NCI-H345 treated with DMSO at 0.1 percent for 48 hours (cell line): ENCODE results near the gene DUSP23.

Experiments used
- DNase-seq: peaks from one replicate; lab custom pipeline; 2025; ENCODE audit not compliant: unreplicated experiment; lab: John Stamatoyannopoulos, UW

Gene DUSP23

GRCh38 chr1:159780583-159781582 lies at the start of gene DUSP23:
DUSP23 (plus strand) TSS chr1:159780962; CDS start chr1:159781101, 139 bp downstream.
- DNase-seq, result peak; percentile 92

- no peak for DNase-seq
Measured at GRCh38 chr1:159737238-159737916, 43.4 kb upstream of the DUSP23 start.

GRCh38 chr1:159743651-159744410 lies 36.9 kb upstream of the DUSP23 start:
- DNase-seq, result no peak

- no peak for DNase-seq
Measured at GRCh38 chr1:159746666-159747065, 34.1 kb upstream of the DUSP23 start.

GRCh38 chr1:159748370-159748769 lies 32.4 kb upstream of the DUSP23 start:
- no peak for DNase-seq

- no peak for DNase-seq
Measured at GRCh38 chr1:159749630-159750029, 31.1 kb upstream of the DUSP23 start.

- no peak for DNase-seq
Measured at GRCh38 chr1:159750621-159751020, 30.1 kb upstream of the DUSP23 start.

GRCh38 chr1:159751031-159751430 lies 29.7 kb upstream of the DUSP23 start:
- DNase-seq, result no peak

- no peak for DNase-seq
Measured at GRCh38 chr1:159752135-159752580, 28.6 kb upstream of the DUSP23 start.

GRCh38 chr1:159753386-159753785 lies 27.4 kb upstream of the DUSP23 start:
- no peak for DNase-seq

GRCh38 chr1:159755451-159756007 lies 25.2 kb upstream of the DUSP23 start:
- no peak for DNase-seq

GRCh38 chr1:159756397-159756796 lies 24.4 kb upstream of the DUSP23 start:
- DNase-seq, result no peak

GRCh38 chr1:159763686-159764085 lies 17.1 kb upstream of the DUSP23 start:
- DNase-seq, result no peak

- DNase-seq, result no peak
Measured at GRCh38 chr1:159765806-159766205, 15.0 kb upstream of the DUSP23 start.

- DNase-seq, result no peak
Measured at GRCh38 chr1:159771127-159771895, 9.5 kb upstream of the DUSP23 start.

GRCh38 chr1:159774465-159774864 lies 6.3 kb upstream of the DUSP23 start:
- no peak for DNase-seq

GRCh38 chr1:159775716-159776115 lies 5.0 kb upstream of the DUSP23 start:
- no peak for DNase-seq

- no peak for DNase-seq
Measured at GRCh38 chr1:159778266-159778665, 2.5 kb upstream of the DUSP23 start.

GRCh38 chr1:159779403-159779851 lies 1.3 kb upstream of the DUSP23 start:
- DNase-seq, result no peak

- no peak for DNase-seq
Measured at GRCh38 chr1:159781992-159782391, 1.2 kb downstream of the DUSP23 start.
